HG03469 (cell line): ENCODE results near the gene MUC6.

Source experiments
- ATAC-seq: cut with Tn5 transposase; IDR thresholded peaks from one replicate; pipeline ENCODE4 v1.9.1; 2021; ENCODE audit warnings: mild to moderate bottlenecking, moderate library complexity, moderate number of reproducible peaks; ENCODE audit not compliant: unreplicated experiment

The MUC6 gene

GRCh38 chr11:1010551-1011319 lies 25.8 kb downstream of the MUC6 start:
- no peak for ATAC-seq

GRCh38 chr11:1009991-1010390 lies 26.5 kb downstream of the MUC6 start:
- ATAC-seq, result no peak

DNA sequence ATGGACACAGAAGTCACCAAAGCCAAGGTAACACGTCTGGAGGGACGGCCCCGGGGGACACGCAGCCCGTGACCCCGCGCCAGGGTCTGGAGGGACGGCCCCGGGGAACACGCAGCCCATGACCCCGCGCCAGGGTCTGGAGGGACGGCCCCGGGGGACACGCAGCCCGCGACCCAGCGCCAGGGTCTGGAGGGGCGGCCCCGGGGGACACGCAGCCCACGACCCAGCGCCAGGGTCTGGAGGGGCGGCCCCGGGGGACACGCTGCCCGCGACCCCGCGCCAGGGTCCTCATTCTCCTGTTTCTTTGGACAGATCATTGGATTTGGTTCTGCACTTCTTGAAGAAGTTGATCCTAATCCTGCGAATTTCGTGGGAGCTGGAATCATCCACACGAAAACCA lies 27.1 kb downstream of the MUC6 start:
- no peak for ATAC-seq

- no peak for ATAC-seq
Measured at GRCh38 chr11:1008803-1009145, 27.7 kb downstream of the MUC6 start.

- ATAC-seq, result no peak
Measured at GRCh38 chr11:1008001-1008802, 28.3 kb downstream of the MUC6 start.

- ATAC-seq, result no peak
Measured at GRCh38 chr11:1007279-1007678, 29.2 kb downstream of the MUC6 start.

DNA sequence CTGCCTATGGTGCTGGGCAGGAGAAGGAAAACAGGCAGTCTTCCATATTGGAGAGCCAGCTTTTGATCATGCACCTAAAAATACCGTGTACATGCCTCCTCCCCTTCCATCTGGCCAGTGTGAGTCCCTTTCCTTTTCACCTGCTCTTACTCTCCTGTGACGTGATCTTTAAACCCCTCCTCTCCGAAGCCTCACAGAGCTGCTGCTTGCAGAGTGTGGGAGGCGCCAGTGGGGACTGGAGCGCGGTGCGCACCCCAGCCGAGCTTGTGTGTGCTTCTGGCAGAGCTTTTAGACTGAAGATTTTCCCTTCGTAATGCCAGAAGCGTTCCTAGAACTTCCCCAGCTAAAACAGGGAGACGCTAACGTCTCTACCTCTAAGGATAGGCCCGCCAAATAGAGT lies 29.8 kb downstream of the MUC6 start:
- no peak for ATAC-seq

- ATAC-seq, result no peak
Measured at GRCh38 chr11:1005928-1006327, 30.6 kb downstream of the MUC6 start.

DNA sequence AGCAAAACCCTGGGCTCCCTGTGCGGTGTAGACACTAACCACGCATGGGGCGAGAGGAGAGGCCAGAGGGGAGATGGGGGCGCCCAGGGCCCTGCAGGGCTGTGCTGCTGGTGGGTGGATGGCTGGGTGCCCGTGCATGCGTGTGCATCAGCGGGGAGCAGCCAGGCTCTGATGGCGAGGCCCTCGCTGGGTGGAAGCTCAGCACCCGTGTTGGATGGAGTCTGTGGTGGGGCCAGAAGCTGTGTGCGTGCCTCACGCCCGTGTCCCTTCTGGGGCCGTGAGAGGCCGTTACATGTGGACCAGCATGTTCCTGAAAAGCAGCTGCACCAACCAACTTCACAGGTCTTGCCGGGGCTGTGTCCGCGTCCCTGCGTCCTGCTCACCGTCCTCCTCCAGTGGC lies 33.4 kb downstream of the MUC6 start:
- ATAC-seq, result no peak

DNA sequence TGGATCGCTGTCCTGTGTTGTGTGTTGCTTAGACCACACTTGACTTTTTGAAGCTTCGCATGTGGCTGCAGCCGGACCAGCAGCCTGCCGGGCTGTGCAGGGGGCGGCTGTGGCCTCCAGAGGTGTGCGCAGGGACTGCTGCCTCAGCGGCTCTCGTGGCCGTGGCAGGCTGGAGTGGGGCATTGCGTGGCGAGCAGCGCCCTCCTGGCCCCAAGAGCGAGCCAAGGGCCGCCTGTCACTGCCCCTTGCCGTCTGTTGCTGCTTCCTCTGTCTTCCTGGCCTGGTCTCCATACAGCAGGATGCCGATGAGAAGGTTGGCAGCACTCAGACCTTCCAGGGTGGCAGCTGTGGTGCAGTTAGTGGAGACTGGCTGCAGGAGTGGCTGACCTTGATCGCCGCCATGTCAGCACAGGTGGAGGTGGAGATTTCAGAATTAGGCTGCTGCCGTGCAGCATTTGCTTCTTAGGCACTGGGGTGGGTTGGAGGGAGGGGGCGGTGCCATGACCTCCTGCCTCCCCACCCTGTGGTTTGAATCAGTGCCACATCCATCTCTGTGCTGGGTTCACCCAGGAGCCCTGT lies 34.0 kb downstream of the MUC6 start:
- no peak for ATAC-seq

GRCh38 chr11:1001617-1002405 lies 34.7 kb downstream of the MUC6 start:
- ATAC-seq, result no peak

DNA sequence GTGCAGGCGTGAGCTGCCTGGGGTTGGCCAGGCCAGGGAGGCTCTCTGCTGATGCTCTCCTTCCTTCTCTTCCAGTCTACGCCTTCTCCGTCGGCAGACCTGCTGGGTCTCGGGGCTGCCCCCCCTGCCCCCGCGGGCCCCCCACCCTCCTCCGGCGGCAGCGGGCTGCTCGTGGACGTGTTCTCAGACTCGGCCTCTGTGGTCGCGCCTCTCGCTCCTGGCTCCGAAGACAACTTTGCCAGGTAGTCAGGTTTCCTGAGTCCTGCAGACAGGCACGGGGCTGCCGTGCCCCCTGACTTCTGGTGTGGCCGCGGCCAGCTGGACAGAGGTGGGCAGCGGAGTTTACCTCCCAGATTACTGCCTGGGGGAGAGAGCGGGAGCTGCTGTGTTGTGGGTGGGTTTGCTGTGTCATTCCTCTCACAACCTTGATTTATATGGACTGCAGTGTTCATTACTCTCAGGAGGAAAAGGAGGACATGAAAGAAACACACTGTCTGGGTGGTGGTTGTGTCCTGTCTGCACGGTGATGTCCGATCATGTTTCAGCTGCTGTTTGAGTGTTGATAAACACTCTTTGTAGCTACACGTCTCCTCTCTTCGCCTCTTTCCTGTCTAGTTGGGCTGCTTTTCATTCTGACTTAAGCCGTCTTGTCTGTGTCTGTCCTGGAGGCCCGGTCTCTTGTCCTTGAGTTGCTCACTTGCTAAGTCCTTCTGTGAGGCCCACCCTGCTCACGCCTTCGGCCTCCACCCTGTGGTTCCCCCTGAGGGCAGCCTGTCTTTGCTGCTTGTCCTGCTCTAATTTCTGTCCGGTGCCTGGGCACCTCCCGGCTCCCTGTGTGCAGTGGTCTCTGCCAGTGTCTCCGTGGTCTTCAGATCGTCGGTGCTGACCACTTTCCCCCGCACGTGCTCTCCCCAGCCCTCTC lies 35.9 kb downstream of the MUC6 start:
- ATAC-seq, result no peak

DNA sequence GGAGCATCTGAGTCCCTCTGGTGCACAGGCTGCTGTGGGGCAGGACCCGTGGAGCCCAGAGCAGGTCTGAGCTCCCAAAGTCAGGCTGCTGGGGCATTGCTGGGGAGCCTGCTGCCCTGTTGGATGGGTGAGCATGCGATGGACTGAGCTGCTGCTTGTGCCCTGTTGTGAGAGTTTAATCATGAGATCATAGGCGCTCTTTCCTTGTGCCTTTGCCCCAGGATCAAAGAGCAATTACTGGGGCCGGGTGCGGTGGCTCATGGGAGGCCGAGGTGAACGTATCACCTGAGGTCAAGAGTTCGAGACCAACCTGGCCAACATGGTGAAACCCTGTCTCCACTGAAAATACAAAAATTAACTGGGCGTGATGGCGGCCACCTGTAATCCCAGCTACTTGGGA lies 37.5 kb downstream of the MUC6 start:
- no peak for ATAC-seq

DNA sequence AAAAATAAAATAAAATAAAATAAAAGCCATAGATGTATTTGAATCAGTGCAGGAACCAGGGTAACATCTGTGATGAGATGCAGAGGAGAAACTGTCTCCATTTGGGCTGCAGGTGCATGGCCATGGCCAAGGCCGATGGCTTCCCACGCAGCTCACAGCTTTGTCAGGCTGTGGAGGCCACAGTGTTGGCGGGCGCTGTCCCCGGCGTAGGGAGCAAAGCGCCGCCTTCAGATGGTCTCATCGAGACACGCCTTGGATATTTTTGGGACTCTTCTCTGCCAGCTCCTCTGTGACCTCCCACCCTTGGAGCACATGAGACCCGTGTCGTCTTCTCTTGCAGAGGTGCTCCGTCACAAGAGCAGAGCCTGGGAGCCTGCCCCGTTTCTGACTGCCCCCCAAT lies 38.6 kb downstream of the MUC6 start:
- no peak for ATAC-seq

GRCh38 chr11:996681-997080 lies 39.8 kb downstream of the MUC6 start:
- ATAC-seq, result no peak

GRCh38 chr11:995752-996420 lies 40.6 kb downstream of the MUC6 start:
- peak; percentile 66 for ATAC-seq

GRCh38 chr11:995044-995751 lies 41.3 kb downstream of the MUC6 start:
- ATAC-seq, result no peak

- ATAC-seq, result no peak
Measured at GRCh38 chr11:993632-994167, 42.8 kb downstream of the MUC6 start.

GRCh38 chr11:992577-992976 lies 43.9 kb downstream of the MUC6 start:
- ATAC-seq, result no peak
